WTC11 (cell line): ENCODE data around the gene TIMM44.

Experiments used
- CREB1 ChIP-seq: sonication (generic); formaldehyde crosslinking; IDR thresholded peaks from 2 replicates; pipeline ENCODE4 v1.8.0; 2023; ENCODE audit warnings: mild to moderate bottlenecking, missing genetic modification reagents
- CTCF ChIP-seq: fragments of 200-600 bp; IDR thresholded peaks from 2 replicates; pipeline ENCODE4 v1.8.0; 2022; ENCODE audit warnings: antibody characterized with exemption
- E2F5 ChIP-seq: sonication (generic); formaldehyde crosslinking; IDR thresholded peaks from 2 replicates; pipeline ENCODE4 v1.8.1; 2022; ENCODE audit warnings: mild to moderate bottlenecking, moderate library complexity, missing genetic modification reagents
- FOXP1 ChIP-seq: sonication (generic); formaldehyde crosslinking; IDR thresholded peaks from 2 replicates; pipeline ENCODE4 v1.8.0; 2022; ENCODE audit warnings: missing genetic modification reagents, mild to moderate bottlenecking, moderate library complexity, borderline replicate concordance
- NFE2L1 ChIP-seq: sonication (generic); formaldehyde crosslinking; IDR thresholded peaks from 2 replicates; pipeline ENCODE4 v1.8.1; 2023; ENCODE audit warnings: missing genetic modification reagents
- NR3C1 ChIP-seq: sonication (generic); formaldehyde crosslinking; conservative IDR thresholded peaks from 2 replicates; pipeline ENCODE4 v1.8.1; 2023; ENCODE audit warnings: low read depth, mild to moderate bottlenecking, missing genetic modification reagents
- SP1 ChIP-seq: sonication (generic); formaldehyde crosslinking; conservative IDR thresholded peaks from 2 replicates; pipeline ENCODE4 v1.8.1; 2022; ENCODE audit warnings: missing genetic modification reagents
- ZNF121 ChIP-seq: sonication (generic); formaldehyde crosslinking; IDR thresholded peaks from 2 replicates; pipeline ENCODE4 v1.8.0; 2023; ENCODE audit warnings: missing genetic modification reagents
- ZNF416 ChIP-seq: fragments of 250-450 bp; sonication (Bioruptor Pico); IDR thresholded peaks from 2 replicates; pipeline ENCODE4 v1.9.0; 2021; ENCODE audit warnings: mild to moderate bottlenecking, inconsistent platforms

GRCh38 chr19:7982103-7982502 is 38.6 kb upstream of the TIMM44 start:
- TF ChIP-seq E2F5 (CRISPR knock-in tag) (no peak), CTCF (no peak), NFE2L1 (no peak), SP1 (CRISPR knock-in tag) (no peak), ZNF121 (CRISPR knock-in tag) (no peak), CREB1 (CRISPR knock-in tag) (no peak), FOXP1 (CRISPR knock-in tag) (no peak), ZNF416 (CRISPR knock-in tag) (no peak), NR3C1 (CRISPR knock-in tag) (no peak)
